Endothelial cell of umbilical vein (primary cell): ENCODE measurements around the gene FBXO38. TPM values are rescaled to one million over a fixed set of nuclear protein-coding genes. Genes with fewer than 3 reads are reported as not detected.

ENCODE experiments used
- BruUV-seq: library from RNA; stranded (reverse); fragments of 400-500 nt; replicated peaks from 2 replicates; lab custom pipeline; 2021; lab: Mats Ljungman, UMichigan
- CTCF ChIA-PET: fragments of 300-600, 350-600 bp; sonication (Branson Sonifier 250); formaldehyde crosslinking; loops from one replicate; lab custom pipeline; 2021; ENCODE audit warnings: antibody characterized with exemption, inconsistent platforms; lab: Charles Lee
- POLR2A ChIA-PET: fragments of 300-600, 350-600 bp; sonication (Branson Sonifier 250); formaldehyde crosslinking; loops from one replicate; lab custom pipeline; 2021; ENCODE audit warnings: antibody characterized with exemption, inconsistent platforms; lab: Charles Lee
- DNase-seq: peaks from one replicate; pipeline ENCODE4 v3.0.0-alpha.2; 2011; ENCODE audit warnings: low read depth, low spot score
- FAIRE-seq: peaks from 2 replicates; lab custom pipeline; 2011; peaks lifted over from hg19 to GRCh38; lab: Jason Lieb, UNC
- H2AFZ ChIP-seq: 2 replicates; pipeline ENCODE4 v1.6.0; 2012; ENCODE audit warnings: low read depth, low read length, control low read depth, inconsistent platforms
- H3K27ac ChIP-seq: 2 replicates; pipeline ENCODE4 v1.5.1; 2011; ENCODE audit warnings: low read depth, mild to moderate bottlenecking, control low read depth, low read length, moderate library complexity; ENCODE audit not compliant: insufficient read depth
- H3K27me3 ChIP-seq, 2 experiments: 2 replicates each; pipeline versions ENCODE4 v1.6.0 to v1.6.1; 2011; ENCODE audit warnings: low read length in 2 of 2, mixed read lengths in 1 of 2; ENCODE audit not compliant: control insufficient read depth in 2 of 2, insufficient read depth in 2 of 2
- H3K36me3 ChIP-seq, 2 experiments: 2 replicates in 1 of 2; 3 replicates in 1 of 2; pipeline ENCODE4 v1.5.1; 2011; ENCODE audit warnings: low read length in 2 of 2, mild to moderate bottlenecking in 1 of 2, moderate library complexity in 1 of 2; ENCODE audit not compliant: control insufficient read depth in 2 of 2, insufficient read depth in 2 of 2; ENCODE audit errors: extremely low read depth in 1 of 2
- H3K4me1 ChIP-seq: 3 replicates; pipeline ENCODE4 v1.5.1; 2011; ENCODE audit warnings: mild to moderate bottlenecking, low read length; ENCODE audit not compliant: control insufficient read depth, insufficient read depth; ENCODE audit errors: extremely low read depth
- H3K4me2 ChIP-seq: 2 replicates; pipeline ENCODE4 v1.6.1; 2011; ENCODE audit warnings: low read length, control low read depth, mixed read lengths; ENCODE audit not compliant: insufficient read depth
- H3K4me3 ChIP-seq, 3 experiments: fragments of 200-600 bp in 1 of 3; sonication (generic), shearing (Covaris generic) in 1 of 3; replicated peaks in 1 of 3; 2 replicates each; pipeline ENCODE4 v1.5.1; 2011 to 2016; ENCODE audit warnings: control low read depth in 3 of 3, low read length in 3 of 3, mild to moderate bottlenecking in 2 of 3, inconsistent platforms in 1 of 3, low read depth in 1 of 3, moderate library complexity in 1 of 3; ENCODE audit not compliant: insufficient read depth in 1 of 3
- H3K79me2 ChIP-seq: 2 replicates; pipeline ENCODE4 v1.6.0; 2012; ENCODE audit warnings: low read length, inconsistent platforms; ENCODE audit not compliant: control insufficient read depth, insufficient read depth
- H3K9ac ChIP-seq: replicated peaks from 2 replicates; pipeline ENCODE3; 2011; ENCODE audit warnings: low read length, control low read depth; ENCODE audit not compliant: insufficient read depth; ENCODE audit errors: extremely low read depth
- H3K9me1 ChIP-seq: replicated peaks from 3 replicates; pipeline ENCODE4 v1.6.0; 2011; ENCODE audit warnings: mild to moderate bottlenecking, low read length; ENCODE audit not compliant: control insufficient read depth, insufficient read depth; ENCODE audit errors: extremely low read depth
- H3K9me3 ChIP-seq: replicated peaks from 2 replicates; pipeline ENCODE4 v1.5.1; 2012; ENCODE audit warnings: low read length, inconsistent platforms; ENCODE audit not compliant: control insufficient read depth, insufficient read depth
- H4K20me1 ChIP-seq: replicated peaks from 2 replicates; pipeline ENCODE3; 2011; ENCODE audit warnings: mild to moderate bottlenecking, low read length; ENCODE audit not compliant: control insufficient read depth, insufficient read depth; ENCODE audit errors: extremely low read depth
- EZH2 ChIP-seq: IDR thresholded peaks from 2 replicates; pipeline ENCODE4 v1.6.1; 2012; ENCODE audit warnings: borderline replicate concordance, low read depth, mild to moderate bottlenecking, moderate library complexity, low read length, inconsistent platforms; ENCODE audit not compliant: severe bottlenecking
- FOS ChIP-seq: IDR thresholded peaks from 2 replicates; pipeline ENCODE4 v1.6.1; 2011; ENCODE audit warnings: mild to moderate bottlenecking, low read length, moderate library complexity, borderline replicate concordance; ENCODE audit not compliant: insufficient read depth
- GATA2 ChIP-seq: IDR thresholded peaks from 2 replicates; pipeline ENCODE4 v1.7.0; 2011; ENCODE audit warnings: low read depth, mild to moderate bottlenecking, moderate library complexity, mixed read lengths, low read length; ENCODE audit not compliant: insufficient read length, insufficient read depth
- JUN ChIP-seq: IDR thresholded peaks from 2 replicates; pipeline ENCODE4 v1.6.1; 2011; ENCODE audit warnings: borderline replicate concordance, low read depth; ENCODE audit not compliant: insufficient read length, insufficient read depth
- MYC ChIP-seq: IDR thresholded peaks from one replicate; pipeline ENCODE4 v1.6.1; 2011; ENCODE audit warnings: mild to moderate bottlenecking, low read depth, low read length
- POLR2A ChIP-seq: IDR thresholded peaks from 2 replicates; pipeline ENCODE4 v1.6.1; 2012; ENCODE audit warnings: low read depth, mild to moderate bottlenecking, control low read depth, low read length
- POLR2AphosphoS5 ChIP-seq: IDR thresholded peaks from 2 replicates; pipeline ENCODE4 v1.6.1; 2012; ENCODE audit warnings: low read depth, mild to moderate bottlenecking, control low read depth, low read length, moderate library complexity; ENCODE audit not compliant: insufficient read depth
- dilution Hi-C: fragments of 300-500 bp; cut with MboI; formaldehyde crosslinking; loops from one replicate; pipeline ENCODE4 v1.15.0; 2019; ENCODE audit warnings: low sequenced_read_pairs; ENCODE audit not compliant: extremely low pct_ligation_motif_present
- intact Hi-C: fragments of 100-400 bp; cut with micrococcal nuclease; formaldehyde crosslinking; loops from one replicate; pipeline ENCODE4 v1.10.0; 2022
- polyA plus RNA-seq, 4 experiments: library from polyadenylated mRNA; depleted of rRNA in 3 of 4; stranded (reverse) in 3 of 4; unstranded in 1 of 4; fragments of >200 nt; gene quantifications; 2 replicates each; pipeline versions ENCODE4 v1.2.1 to v1.2.3, GENCODE V29; 2011 to 2012; ENCODE audit warnings: missing spikeins in 1 of 4
- total RNA-seq: library from RNA; stranded (reverse); gene quantifications from 2 replicates; pipeline ENCODE4 v1.2.3, GENCODE V29; 2021
- TF ChIP-seq, protein P1 (sequence below), 2 donors: IDR thresholded peaks; 1 replicate in 1 of 2; 2 replicates in 1 of 2; pipeline ENCODE4 v1.5.1; 2011; ENCODE audit warnings: low read length in 2 of 2, mild to moderate bottlenecking in 2 of 2, moderate library complexity in 2 of 2, control low read depth in 1 of 2, inconsistent platforms in 1 of 2, low read depth in 1 of 2; ENCODE audit not compliant: insufficient read depth in 1 of 2; ENCODE audit errors: extremely low read depth in 1 of 2
- TF ChIP-seq, protein P2 (sequence below): IDR thresholded peaks from 2 replicates; pipeline ENCODE4 v1.6.1; 2011; ENCODE audit not compliant: insufficient read depth, insufficient read length

The FBXO38 gene
- total and polyA plus RNA-seq, 2 donors (not counting 3 experiments of a cell fraction or from before 2014, with no cell fraction given) = 18.6 to 65.6 TPM

DNA sequence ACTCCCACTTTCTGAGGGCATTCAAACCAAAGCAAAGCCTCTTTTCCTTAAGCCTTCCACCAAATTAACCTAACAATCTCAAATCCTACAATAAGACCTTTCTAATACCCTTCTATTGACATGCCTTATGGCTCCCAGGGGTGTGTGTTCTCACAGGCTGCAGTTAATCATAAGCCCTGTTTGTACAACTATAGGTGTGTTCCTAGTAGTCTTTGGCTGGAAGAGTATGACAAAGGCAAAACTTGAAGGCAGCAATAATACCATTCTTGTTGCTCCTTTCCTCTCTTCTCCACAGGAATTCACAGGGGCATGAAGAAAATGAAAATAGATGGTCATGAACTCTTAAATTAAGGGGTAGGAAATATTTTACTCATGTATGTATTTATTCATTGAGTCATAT lies 10.9 kb upstream of the FBXO38 start:
- Histone ChIP-seq H3K4me2 (no peak overlapping the region), H2AFZ (no peak overlapping the region), H3K27me3 (no peaks in the 10 kb centered on the region), H3K9ac (no peak overlapping the region), H3K36me3 (no peaks in the 10 kb centered on the region), H3K9me3 (no peaks in the 10 kb centered on the region), H3K9me1 (no peaks in the 10 kb centered on the region), H3K4me1 (peaks cover 3% of the 10 kb centered on the region), H4K20me1 (no peaks in the 10 kb centered on the region), H3K4me3 (no peak overlapping the region), H3K27ac (no peak overlapping the region), H3K79me2 (no peaks in the 10 kb centered on the region)
- DNase-seq = no peak
- dilution Hi-C loops (no loop called here), intact Hi-C loops (loop anchor here (10.0 kb wide), 1 partner anchor 518 kb away; no protein-coding TSS in a partner anchor)
- TF ChIP-seq POLR2AphosphoS5 (no peak), MYC (no peak), JUN (no peak), FOS (no peak), POLR2A (no peak), GATA2 (no peak), EZH2 (no peak)
- TF ChIP-seq, protein P1, sequence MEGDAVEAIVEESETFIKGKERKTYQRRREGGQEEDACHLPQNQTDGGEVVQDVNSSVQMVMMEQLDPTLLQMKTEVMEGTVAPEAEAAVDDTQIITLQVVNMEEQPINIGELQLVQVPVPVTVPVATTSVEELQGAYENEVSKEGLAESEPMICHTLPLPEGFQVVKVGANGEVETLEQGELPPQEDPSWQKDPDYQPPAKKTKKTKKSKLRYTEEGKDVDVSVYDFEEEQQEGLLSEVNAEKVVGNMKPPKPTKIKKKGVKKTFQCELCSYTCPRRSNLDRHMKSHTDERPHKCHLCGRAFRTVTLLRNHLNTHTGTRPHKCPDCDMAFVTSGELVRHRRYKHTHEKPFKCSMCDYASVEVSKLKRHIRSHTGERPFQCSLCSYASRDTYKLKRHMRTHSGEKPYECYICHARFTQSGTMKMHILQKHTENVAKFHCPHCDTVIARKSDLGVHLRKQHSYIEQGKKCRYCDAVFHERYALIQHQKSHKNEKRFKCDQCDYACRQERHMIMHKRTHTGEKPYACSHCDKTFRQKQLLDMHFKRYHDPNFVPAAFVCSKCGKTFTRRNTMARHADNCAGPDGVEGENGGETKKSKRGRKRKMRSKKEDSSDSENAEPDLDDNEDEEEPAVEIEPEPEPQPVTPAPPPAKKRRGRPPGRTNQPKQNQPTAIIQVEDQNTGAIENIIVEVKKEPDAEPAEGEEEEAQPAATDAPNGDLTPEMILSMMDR (IDR thresholded peaks at IDR 0.05; ENCODE audit: extremely low read depth in 1 of 2, insufficient read depth in 1 of 2, low read depth in 1 of 2, low read length in 2 of 2) = no peak
- TF ChIP-seq, protein P2, sequence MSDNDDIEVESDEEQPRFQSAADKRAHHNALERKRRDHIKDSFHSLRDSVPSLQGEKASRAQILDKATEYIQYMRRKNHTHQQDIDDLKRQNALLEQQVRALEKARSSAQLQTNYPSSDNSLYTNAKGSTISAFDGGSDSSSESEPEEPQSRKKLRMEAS = no peak
- FAIRE-seq = no peak
- no TSS peak for BruUV-seq
- ChIA-PET POLR2A (no interaction called here), CTCF (interaction anchor here (1.0 to 4.0 kb wide), 7 partner anchors 28 to 358 kb away, joined by 3 to 52 read pairs (median 18); no protein-coding TSS in a partner anchor)
